K562 (cell line): ENCODE results near the gene TMEM184A. TPM values are rescaled to one million over a fixed set of nuclear protein-coding genes. Genes with fewer than 3 reads are reported as not detected.

Experiments
- CAMTA2 ChIP-seq: fragments of 250-450 bp; sonication (Bioruptor Pico); conservative IDR thresholded peaks from 2 replicates; pipeline ENCODE4 v1.5.1; 2022
- CREB1 ChIP-seq, 2 experiments: sonication (generic) in 1 of 2; formaldehyde crosslinking in 1 of 2; IDR thresholded peaks; 2 replicates each; pipeline versions ENCODE4 v1.6.1 to v1.8.0; 2012 to 2022; ENCODE audit warnings: inconsistent platforms in 1 of 2, mild to moderate bottlenecking in 1 of 2, missing genetic modification reagents in 1 of 2, moderate library complexity in 1 of 2
- FOXA3 ChIP-seq, 2 experiments: fragments of 450-650 bp in 1 of 2; sonication (generic) in 1 of 2; formaldehyde crosslinking; IDR thresholded peaks in 1 of 2; conservative IDR thresholded peaks in 1 of 2; 2 replicates each; pipeline versions ENCODE4 v1.4.0 to v1.8.0; 2020 to 2022; ENCODE audit warnings: mild to moderate bottlenecking in 2 of 2, missing genetic modification reagents in 1 of 2
- HNRNPLL ChIP-seq: fragments of 200-400 bp; formaldehyde crosslinking; IDR thresholded peaks from 2 replicates; pipeline ENCODE4 v1.6.1; 2017; ENCODE audit warnings: low read length, low read depth, mild to moderate bottlenecking; ENCODE audit not compliant: poor library complexity, severe bottlenecking
- HNRNPUL1 ChIP-seq: fragments of 200-400 bp; formaldehyde crosslinking; IDR thresholded peaks from 2 replicates; pipeline ENCODE4 v1.6.1; 2017; ENCODE audit warnings: low read length
- PTBP1 ChIP-seq: fragments of 200-400 bp; formaldehyde crosslinking; IDR thresholded peaks from 2 replicates; pipeline ENCODE4 v1.6.1; 2017; ENCODE audit warnings: low read depth, low read length
- ZFX ChIP-seq: sonication (generic); formaldehyde crosslinking; IDR thresholded peaks from 2 replicates; pipeline ENCODE4 v1.8.0; 2022; ENCODE audit warnings: mild to moderate bottlenecking, missing genetic modification reagents, moderate library complexity
- ZNF175 ChIP-seq: fragments of 200-800 bp; sonication (Bioruptor generic); IDR thresholded peaks from 2 replicates; pipeline ENCODE4 v1.6.1; 2016; ENCODE audit warnings: low read depth, mild to moderate bottlenecking, missing genetic modification characterization, missing compliant biosample characterization
- ZNF253 ChIP-seq: fragments of 250-450 bp; sonication (Bioruptor Pico); conservative IDR thresholded peaks from 2 replicates; pipeline ENCODE4 v1.6.1; 2021; ENCODE audit warnings: mild to moderate bottlenecking
- polyA plus RNA-seq, 8 experiments: library from polyadenylated mRNA; depleted of rRNA in 4 of 8; stranded (reverse) in 5 of 8; unstranded in 3 of 8; fragments of >200 nt; fragmentation: Nextera tagmentation in 2 of 8; fragmentation: Illumina TruSeq in 1 of 8; extraction: Ambion mirVana in 2 of 8; extraction: Trizol in 1 of 8; gene quantifications; 2 replicates each; pipeline versions ENCODE4 v1.2.1 to v1.2.3, GENCODE V29; 2011 to 2014; ENCODE audit warnings: inconsistent platforms in 1 of 8, missing spikeins in 1 of 8
- total RNA-seq, 7 experiments: library from RNA; depleted of rRNA in 6 of 7; stranded (reverse); fragments of >200 nt in 6 of 7; fragmentation: Illumina TruSeq in 2 of 7; extraction: Trizol in 2 of 7; gene quantifications; 2 replicates each; pipeline versions ENCODE4 v1.2.1 to v1.2.3, GENCODE V29; 2011 to 2021; ENCODE audit warnings: low replicate concordance in 1 of 7
- TF ChIP-seq, protein P1 (sequence below): sonication (generic); formaldehyde crosslinking; IDR thresholded peaks from 2 replicates; pipeline ENCODE4 v1.9.0; 2022; ENCODE audit warnings: mild to moderate bottlenecking, missing genetic modification reagents
- TF ChIP-seq, protein P2 (sequence below): fragments of 250-450 bp; sonication (Bioruptor Pico); IDR thresholded peaks from 2 replicates; pipeline ENCODE4 v1.8.0; 2022; ENCODE audit warnings: moderate library complexity, mild to moderate bottlenecking, inconsistent platforms
- TF ChIP-seq, protein P3 (sequence below): fragments of 250-450 bp; sonication (Bioruptor Pico); IDR thresholded peaks from 2 replicates; pipeline ENCODE4 v1.5.1; 2021; ENCODE audit warnings: mild to moderate bottlenecking
- TF ChIP-seq, protein P4 (sequence below): sonication (generic); formaldehyde crosslinking; IDR thresholded peaks from 2 replicates; pipeline ENCODE4 v1.8.0; 2022; ENCODE audit warnings: mild to moderate bottlenecking, missing genetic modification reagents
- TF ChIP-seq, protein P5 (sequence below): fragments of 450-650 bp; IDR thresholded peaks from 2 replicates; pipeline ENCODE4 v1.6.1; 2016; ENCODE audit warnings: mild to moderate bottlenecking
- TF ChIP-seq, protein P6 (sequence below): sonication (generic); formaldehyde crosslinking; IDR thresholded peaks from 2 replicates; pipeline ENCODE4 v1.9.0; 2022; ENCODE audit warnings: mild to moderate bottlenecking, missing genetic modification reagents

Gene TMEM184A
- total and polyA plus RNA-seq, 9 of the 15 experiments (the other 6 are each of a cell fraction or from before 2014, with no cell fraction given) = 0.10 to 0.18 (median 0.11) TPM; not detected in 6

DNA sequence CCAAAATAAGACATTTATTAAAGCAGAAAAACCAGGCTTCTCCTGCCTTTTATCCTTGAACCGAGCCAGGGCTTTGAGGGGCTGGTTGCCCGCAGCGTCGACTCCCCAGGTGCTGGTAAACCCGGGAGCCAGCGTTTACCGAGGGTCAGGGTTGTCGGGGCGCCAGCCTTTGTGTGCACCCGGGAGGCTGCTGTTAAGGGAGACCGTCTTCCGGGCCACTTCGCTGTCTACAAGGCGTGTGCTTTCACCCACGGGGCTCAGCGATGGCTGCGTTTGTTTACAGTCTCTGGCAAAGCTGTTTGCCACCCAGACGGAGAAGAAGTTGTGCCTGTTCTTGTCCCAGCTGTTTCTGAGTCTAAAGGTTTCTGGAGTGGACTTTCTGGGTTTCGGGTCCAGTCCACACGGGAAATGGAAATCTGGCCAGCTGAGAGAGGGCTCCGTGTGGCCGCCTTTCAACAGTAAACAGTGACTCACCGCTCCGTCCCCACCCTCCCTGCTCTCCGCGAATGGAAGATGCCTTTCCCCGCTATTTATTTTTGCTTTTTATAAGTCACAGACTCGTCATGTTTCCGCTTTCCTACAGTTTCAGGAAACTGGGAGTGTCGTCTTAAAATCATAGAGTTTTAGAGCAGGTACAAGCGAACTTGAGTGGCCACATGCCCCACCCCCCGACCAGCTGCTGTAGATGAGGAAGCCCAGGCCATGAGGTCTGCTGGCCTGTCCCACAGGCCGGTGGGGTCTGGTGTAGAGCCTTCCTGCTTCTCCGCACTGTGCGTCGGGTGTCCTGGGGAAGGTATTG lies 23.4 kb downstream of the TMEM184A start (continued):
- TF ChIP-seq, protein P1, sequence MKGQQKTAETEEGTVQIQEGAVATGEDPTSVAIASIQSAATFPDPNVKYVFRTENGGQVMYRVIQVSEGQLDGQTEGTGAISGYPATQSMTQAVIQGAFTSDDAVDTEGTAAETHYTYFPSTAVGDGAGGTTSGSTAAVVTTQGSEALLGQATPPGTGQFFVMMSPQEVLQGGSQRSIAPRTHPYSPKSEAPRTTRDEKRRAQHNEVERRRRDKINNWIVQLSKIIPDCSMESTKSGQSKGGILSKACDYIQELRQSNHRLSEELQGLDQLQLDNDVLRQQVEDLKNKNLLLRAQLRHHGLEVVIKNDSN = peak; percentile 62
- TF ChIP-seq, protein P2, sequence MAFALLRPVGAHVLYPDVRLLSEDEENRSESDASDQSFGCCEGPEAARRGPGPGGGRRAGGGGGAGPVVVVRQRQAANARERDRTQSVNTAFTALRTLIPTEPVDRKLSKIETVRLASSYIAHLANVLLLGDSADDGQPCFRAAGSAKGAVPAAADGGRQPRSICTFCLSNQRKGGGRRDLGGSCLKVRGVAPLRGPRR (CRISPR knock-in tag) = no peak
- TF ChIP-seq, protein P3, sequence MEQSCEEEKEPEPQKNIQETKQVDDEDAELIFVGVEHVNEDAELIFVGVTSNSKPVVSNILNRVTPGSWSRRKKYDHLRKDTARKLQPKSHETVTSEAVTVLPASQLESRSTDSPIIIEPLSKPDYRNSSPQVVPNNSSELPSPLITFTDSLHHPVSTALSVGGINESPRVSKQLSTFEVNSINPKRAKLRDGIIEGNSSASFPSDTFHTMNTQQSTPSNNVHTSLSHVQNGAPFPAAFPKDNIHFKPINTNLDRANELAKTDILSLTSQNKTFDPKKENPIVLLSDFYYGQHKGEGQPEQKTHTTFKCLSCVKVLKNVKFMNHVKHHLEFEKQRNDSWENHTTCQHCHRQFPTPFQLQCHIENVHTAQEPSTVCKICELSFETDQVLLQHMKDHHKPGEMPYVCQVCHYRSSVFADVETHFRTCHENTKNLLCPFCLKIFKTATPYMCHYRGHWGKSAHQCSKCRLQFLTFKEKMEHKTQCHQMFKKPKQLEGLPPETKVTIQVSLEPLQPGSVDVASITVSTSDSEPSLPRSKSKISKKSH (CRISPR knock-in tag) = no peak
- TF ChIP-seq CREB1 (IDR thresholded peaks at IDR 0.05) (no peak), CREB1 (CRISPR knock-in tag; IDR thresholded peaks at IDR 0.05) (no peak), ZNF253 (CRISPR knock-in tag) (no peak), HNRNPLL (no peak), CAMTA2 (CRISPR knock-in tag) (no peak), ZNF175 (CRISPR knock-in tag) (no peak), ZFX (CRISPR knock-in tag) (0 out of 2 replicates have a peak, but pooled peaks have one; percentile 33), FOXA3 (CRISPR knock-in tag; conservative IDR thresholded peaks at IDR 0.05 in 1 of 2, IDR thresholded peaks at IDR 0.05 in 1 of 2) (peak in 1 of 2 experiments; percentile 61; a peak in 2 of 4 replicates), PTBP1 (no peak), HNRNPUL1 (no peak)
- TF ChIP-seq, protein P4, sequence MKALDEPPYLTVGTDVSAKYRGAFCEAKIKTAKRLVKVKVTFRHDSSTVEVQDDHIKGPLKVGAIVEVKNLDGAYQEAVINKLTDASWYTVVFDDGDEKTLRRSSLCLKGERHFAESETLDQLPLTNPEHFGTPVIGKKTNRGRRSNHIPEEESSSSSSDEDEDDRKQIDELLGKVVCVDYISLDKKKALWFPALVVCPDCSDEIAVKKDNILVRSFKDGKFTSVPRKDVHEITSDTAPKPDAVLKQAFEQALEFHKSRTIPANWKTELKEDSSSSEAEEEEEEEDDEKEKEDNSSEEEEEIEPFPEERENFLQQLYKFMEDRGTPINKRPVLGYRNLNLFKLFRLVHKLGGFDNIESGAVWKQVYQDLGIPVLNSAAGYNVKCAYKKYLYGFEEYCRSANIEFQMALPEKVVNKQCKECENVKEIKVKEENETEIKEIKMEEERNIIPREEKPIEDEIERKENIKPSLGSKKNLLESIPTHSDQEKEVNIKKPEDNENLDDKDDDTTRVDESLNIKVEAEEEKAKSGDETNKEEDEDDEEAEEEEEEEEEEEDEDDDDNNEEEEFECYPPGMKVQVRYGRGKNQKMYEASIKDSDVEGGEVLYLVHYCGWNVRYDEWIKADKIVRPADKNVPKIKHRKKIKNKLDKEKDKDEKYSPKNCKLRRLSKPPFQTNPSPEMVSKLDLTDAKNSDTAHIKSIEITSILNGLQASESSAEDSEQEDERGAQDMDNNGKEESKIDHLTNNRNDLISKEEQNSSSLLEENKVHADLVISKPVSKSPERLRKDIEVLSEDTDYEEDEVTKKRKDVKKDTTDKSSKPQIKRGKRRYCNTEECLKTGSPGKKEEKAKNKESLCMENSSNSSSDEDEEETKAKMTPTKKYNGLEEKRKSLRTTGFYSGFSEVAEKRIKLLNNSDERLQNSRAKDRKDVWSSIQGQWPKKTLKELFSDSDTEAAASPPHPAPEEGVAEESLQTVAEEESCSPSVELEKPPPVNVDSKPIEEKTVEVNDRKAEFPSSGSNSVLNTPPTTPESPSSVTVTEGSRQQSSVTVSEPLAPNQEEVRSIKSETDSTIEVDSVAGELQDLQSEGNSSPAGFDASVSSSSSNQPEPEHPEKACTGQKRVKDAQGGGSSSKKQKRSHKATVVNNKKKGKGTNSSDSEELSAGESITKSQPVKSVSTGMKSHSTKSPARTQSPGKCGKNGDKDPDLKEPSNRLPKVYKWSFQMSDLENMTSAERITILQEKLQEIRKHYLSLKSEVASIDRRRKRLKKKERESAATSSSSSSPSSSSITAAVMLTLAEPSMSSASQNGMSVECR (CRISPR knock-in tag) = peak; percentile 95
- TF ChIP-seq, protein P5, sequence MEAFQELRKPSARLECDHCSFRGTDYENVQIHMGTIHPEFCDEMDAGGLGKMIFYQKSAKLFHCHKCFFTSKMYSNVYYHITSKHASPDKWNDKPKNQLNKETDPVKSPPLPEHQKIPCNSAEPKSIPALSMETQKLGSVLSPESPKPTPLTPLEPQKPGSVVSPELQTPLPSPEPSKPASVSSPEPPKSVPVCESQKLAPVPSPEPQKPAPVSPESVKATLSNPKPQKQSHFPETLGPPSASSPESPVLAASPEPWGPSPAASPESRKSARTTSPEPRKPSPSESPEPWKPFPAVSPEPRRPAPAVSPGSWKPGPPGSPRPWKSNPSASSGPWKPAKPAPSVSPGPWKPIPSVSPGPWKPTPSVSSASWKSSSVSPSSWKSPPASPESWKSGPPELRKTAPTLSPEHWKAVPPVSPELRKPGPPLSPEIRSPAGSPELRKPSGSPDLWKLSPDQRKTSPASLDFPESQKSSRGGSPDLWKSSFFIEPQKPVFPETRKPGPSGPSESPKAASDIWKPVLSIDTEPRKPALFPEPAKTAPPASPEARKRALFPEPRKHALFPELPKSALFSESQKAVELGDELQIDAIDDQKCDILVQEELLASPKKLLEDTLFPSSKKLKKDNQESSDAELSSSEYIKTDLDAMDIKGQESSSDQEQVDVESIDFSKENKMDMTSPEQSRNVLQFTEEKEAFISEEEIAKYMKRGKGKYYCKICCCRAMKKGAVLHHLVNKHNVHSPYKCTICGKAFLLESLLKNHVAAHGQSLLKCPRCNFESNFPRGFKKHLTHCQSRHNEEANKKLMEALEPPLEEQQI = no peak
- TF ChIP-seq, protein P6, sequence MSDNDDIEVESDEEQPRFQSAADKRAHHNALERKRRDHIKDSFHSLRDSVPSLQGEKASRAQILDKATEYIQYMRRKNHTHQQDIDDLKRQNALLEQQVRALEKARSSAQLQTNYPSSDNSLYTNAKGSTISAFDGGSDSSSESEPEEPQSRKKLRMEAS = peak; percentile 92
